ENCODE data around the gene USH2A.

USH2A gene

GRCh38 chr1:216422821-216423520 is at the start of gene USH2A:
Gene USH2A, minus strand, starts transcription at chr1:216423448. Its CDS starts 1,112 bp downstream, at chr1:216422336.
- no peak for DNase-seq (ENCODE audit: low read depth in 2 of 2)

GRCh38 chr1:216466162-216466801 is 43.0 kb upstream of the USH2A start:
- DNase-seq (ENCODE audit: low read depth in 2 of 2): no peak

- DNase-seq (ENCODE audit: low read depth in 2 of 2): no peak
Observed at GRCh38 chr1:216464489-216464888, 41.2 kb upstream of the USH2A start.

GRCh38 chr1:216462066-216462775 is 39.0 kb upstream of the USH2A start:
- DNase-seq (ENCODE audit: low read depth in 2 of 2): no peak

- DNase-seq (ENCODE audit: low read depth in 2 of 2): no peak
Observed at GRCh38 chr1:216461466-216461865, 38.2 kb upstream of the USH2A start.

- DNase-seq (ENCODE audit: low read depth in 2 of 2): no peak
Observed at GRCh38 chr1:216459651-216460207, 36.5 kb upstream of the USH2A start.

- no peak for DNase-seq (ENCODE audit: low read depth in 2 of 2)
Observed at GRCh38 chr1:216458812-216459211, 35.6 kb upstream of the USH2A start.

GRCh38 chr1:216457356-216457755 is 34.1 kb upstream of the USH2A start:
- DNase-seq (ENCODE audit: low read depth in 2 of 2): no peak

GRCh38 chr1:216456682-216457081 is 33.4 kb upstream of the USH2A start:
- no peak for DNase-seq (ENCODE audit: low read depth in 2 of 2)

- no peak for DNase-seq (ENCODE audit: low read depth in 2 of 2)
Observed at GRCh38 chr1:216453777-216454176, 30.5 kb upstream of the USH2A start.

GRCh38 chr1:216450227-216450626 is 27.0 kb upstream of the USH2A start:
- DNase-seq (ENCODE audit: low read depth in 2 of 2): no peak

- no peak for DNase-seq (ENCODE audit: low read depth in 2 of 2)
Observed at GRCh38 chr1:216448011-216448510, 24.8 kb upstream of the USH2A start.

GRCh38 chr1:216437603-216438002 is 14.4 kb upstream of the USH2A start:
- no peak for DNase-seq (ENCODE audit: low read depth in 2 of 2)

GRCh38 chr1:216434232-216434631 is 11.0 kb upstream of the USH2A start:
- no peak for DNase-seq (ENCODE audit: low read depth in 2 of 2)

GRCh38 chr1:216433175-216433574 is 9.9 kb upstream of the USH2A start:
- no peak for DNase-seq (ENCODE audit: low read depth in 2 of 2)

- DNase-seq (ENCODE audit: low read depth in 2 of 2): no peak
Observed at GRCh38 chr1:216430744-216431143, 7.5 kb upstream of the USH2A start.

GRCh38 chr1:216425577-216425976 is 2.3 kb upstream of the USH2A start:
- DNase-seq (ENCODE audit: low read depth in 2 of 2): no peak

GRCh38 chr1:216420746-216421145 is 2.5 kb downstream of the USH2A start:
- DNase-seq (ENCODE audit: low read depth in 2 of 2): no peak

GRCh38 chr1:216420263-216420662 is 3.0 kb downstream of the USH2A start:
- DNase-seq (ENCODE audit: low read depth in 2 of 2): no peak

GRCh38 chr1:216416488-216416887 is 6.8 kb downstream of the USH2A start:
- no peak for DNase-seq (ENCODE audit: low read depth in 2 of 2)

- DNase-seq (ENCODE audit: low read depth in 2 of 2): no peak
Observed at GRCh38 chr1:216410026-216410425, 13.2 kb downstream of the USH2A start.

GRCh38 chr1:216390956-216391355 is 32.3 kb downstream of the USH2A start:
- DNase-seq (ENCODE audit: low read depth in 2 of 2): no peak

All from stimulated activated CD8-positive, alpha-beta memory T cell treated with anti-CD3 and anti-CD28 coated beads, Interleukin-2, amount 100 ng/mL, for 1 hour (primary cell).